SU-DHL-6 (cell line): ENCODE measurements around the gene FANCG.

Experiments used
- H2AFZ ChIP-seq: fragments of 200-600 bp; sonication (generic); 2 replicates; pipeline ENCODE4 v1.6.1; 2014; ENCODE audit warnings: low read depth, mild to moderate bottlenecking, moderate library complexity, mixed read lengths, antibody characterized with exemption, low read length; ENCODE audit not compliant: severe bottlenecking
- H3F3A ChIP-seq: fragments of 200-600 bp; shearing (Covaris generic); 2 replicates; pipeline ENCODE4 v1.6.0; 2016; ENCODE audit warnings: antibody characterized with exemption, mild to moderate bottlenecking; ENCODE audit not compliant: insufficient read depth
- H3K27ac ChIP-seq: fragments of 200-600 bp; sonication (generic); 2 replicates; pipeline ENCODE4 v1.5.1; 2016; ENCODE audit warnings: low read depth, mild to moderate bottlenecking, low read length, moderate library complexity, mixed read lengths
- H3K27me3 ChIP-seq: fragments of 200-600 bp; sonication (generic), shearing (Covaris generic); 2 replicates; pipeline ENCODE4 v1.6.0; 2014; ENCODE audit warnings: mild to moderate bottlenecking, low read length
- H3K36me3 ChIP-seq: fragments of 200-600 bp; sonication (generic); 2 replicates; pipeline ENCODE4 v1.6.1; 2014; ENCODE audit warnings: mild to moderate bottlenecking, low read length, mixed read lengths
- H3K4me2 ChIP-seq: fragments of 300-600, 200-600 bp; shearing (Covaris generic), sonication (generic); 2 replicates; pipeline ENCODE4 v1.6.0; 2014; ENCODE audit warnings: low read length, low read depth, mild to moderate bottlenecking; ENCODE audit not compliant: poor library complexity, severe bottlenecking
- H3K4me3 ChIP-seq: fragments of 200-600 bp; sonication (generic); 2 replicates; pipeline ENCODE4 v1.5.1; 2014; ENCODE audit warnings: antibody characterized with exemption, low read length, mild to moderate bottlenecking, mixed read lengths; ENCODE audit not compliant: insufficient read depth, poor library complexity, severe bottlenecking
- H3K79me2 ChIP-seq: fragments of 200-600 bp; sonication (generic); 2 replicates; pipeline ENCODE4 v1.6.1; 2014; ENCODE audit warnings: mild to moderate bottlenecking, low read length, moderate library complexity; ENCODE audit not compliant: insufficient read depth
- H3K9ac ChIP-seq: fragments of 200-600 bp; sonication (generic); 2 replicates; pipeline ENCODE4 v1.7.0; 2014; ENCODE audit warnings: mild to moderate bottlenecking, low read length
- H3K9me2 ChIP-seq: fragments of 200-600 bp; sonication (generic); replicated peaks from 2 replicates; pipeline ENCODE4 v1.6.1; 2014; ENCODE audit warnings: low read length; ENCODE audit not compliant: insufficient read depth
- H3K9me3 ChIP-seq: fragments of 200-600 bp; sonication (generic); 2 replicates; pipeline ENCODE4 v1.6.1; 2014; ENCODE audit warnings: low read length, mixed read lengths; ENCODE audit not compliant: insufficient read depth
- H4K20me1 ChIP-seq: fragments of 200-600 bp; sonication (generic); 2 replicates; pipeline ENCODE4 v1.6.1; 2014; ENCODE audit warnings: low read depth, mild to moderate bottlenecking, antibody characterized with exemption, low read length, moderate library complexity, mixed read lengths
- EZH2phosphoT487 ChIP-seq: fragments of 200-600 bp; sonication (generic), shearing (Covaris generic); conservative IDR thresholded peaks from 2 replicates; pipeline ENCODE4 v1.6.1; 2018; ENCODE audit warnings: mild to moderate bottlenecking, antibody characterized with exemption, low read length, moderate library complexity, mixed read lengths
- TF ChIP-seq, protein P1 (sequence below): fragments of 200-600 bp; sonication (generic); IDR thresholded peaks from one replicate; pipeline ENCODE4 v1.5.1; 2017; ENCODE audit warnings: antibody characterized with exemption, mild to moderate bottlenecking, low read length, moderate library complexity; ENCODE audit not compliant: insufficient read depth, poor library complexity, severe bottlenecking

Gene FANCG

DNA sequence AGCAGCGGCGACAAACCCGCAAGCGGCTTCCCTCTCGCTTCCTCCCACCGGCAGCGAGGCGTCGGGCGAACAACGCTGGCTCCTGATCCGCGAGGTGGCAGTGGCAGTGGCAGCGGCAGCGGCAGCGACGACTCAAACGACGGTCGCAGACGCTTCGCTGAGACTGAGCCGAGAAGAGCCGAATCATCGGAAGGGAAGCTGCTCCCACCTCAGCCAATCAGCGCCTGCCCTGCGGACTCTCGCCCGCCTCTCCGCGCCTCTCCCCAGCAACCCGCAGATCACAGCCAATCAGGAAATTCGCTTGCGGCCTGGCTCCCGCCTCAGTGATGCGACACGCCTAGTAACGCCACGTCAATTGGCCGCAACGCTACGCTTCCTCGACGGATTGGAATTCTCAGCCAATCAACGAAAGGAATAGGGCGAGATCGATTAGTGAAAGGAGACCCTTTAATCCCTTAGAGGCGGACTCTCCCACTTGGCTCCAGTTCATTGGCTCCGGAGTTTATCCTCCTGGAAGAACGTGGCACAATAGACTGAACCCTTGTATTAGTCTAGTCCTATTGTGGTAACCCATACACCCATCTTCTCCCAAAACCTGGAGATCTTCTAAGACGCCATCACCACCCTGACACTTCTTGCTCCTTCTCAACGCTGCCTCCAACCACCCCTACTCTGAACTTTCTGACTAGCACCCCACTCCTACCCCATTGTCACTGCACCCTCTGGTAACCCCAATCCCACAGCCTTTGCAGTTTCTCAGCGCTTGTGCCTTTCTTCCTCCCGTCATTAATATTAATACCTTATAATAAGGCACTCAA lies 7.1 kb downstream of the FANCG start, which contains the start of gene VCP:
TSS of gene VCP (minus strand) at position 165 of the 818 bp plus-strand sequence. CDS start 272 bp downstream, outside the sequence.
- Histone ChIP-seq H4K20me1 (peaks cover 35% of the 10 kb centered on the region), H3K79me2 (peaks cover 46% of the 10 kb centered on the region), H3K4me2 (peak within 1 kb of the TSS; percentile 93), H3K9me2 (no peaks in the 10 kb centered on the region), H3F3A (peaks cover 20% of the 10 kb centered on the region), H3K9me3 (no peaks in the 10 kb centered on the region), H3K27me3 (no peaks in the 10 kb centered on the region), H3K36me3 (peaks cover 7% of the 10 kb centered on the region; the same call in 1 of the 2 replicates), H3K27ac (peak within 1 kb of the TSS; percentile 93), H2AFZ (peak within 1 kb of the TSS; percentile 36), H3K4me3 (peak within 1 kb of the TSS; percentile 96), H3K9ac (peak within 1 kb of the TSS; percentile 92)
- TF ChIP-seq, protein P1, sequence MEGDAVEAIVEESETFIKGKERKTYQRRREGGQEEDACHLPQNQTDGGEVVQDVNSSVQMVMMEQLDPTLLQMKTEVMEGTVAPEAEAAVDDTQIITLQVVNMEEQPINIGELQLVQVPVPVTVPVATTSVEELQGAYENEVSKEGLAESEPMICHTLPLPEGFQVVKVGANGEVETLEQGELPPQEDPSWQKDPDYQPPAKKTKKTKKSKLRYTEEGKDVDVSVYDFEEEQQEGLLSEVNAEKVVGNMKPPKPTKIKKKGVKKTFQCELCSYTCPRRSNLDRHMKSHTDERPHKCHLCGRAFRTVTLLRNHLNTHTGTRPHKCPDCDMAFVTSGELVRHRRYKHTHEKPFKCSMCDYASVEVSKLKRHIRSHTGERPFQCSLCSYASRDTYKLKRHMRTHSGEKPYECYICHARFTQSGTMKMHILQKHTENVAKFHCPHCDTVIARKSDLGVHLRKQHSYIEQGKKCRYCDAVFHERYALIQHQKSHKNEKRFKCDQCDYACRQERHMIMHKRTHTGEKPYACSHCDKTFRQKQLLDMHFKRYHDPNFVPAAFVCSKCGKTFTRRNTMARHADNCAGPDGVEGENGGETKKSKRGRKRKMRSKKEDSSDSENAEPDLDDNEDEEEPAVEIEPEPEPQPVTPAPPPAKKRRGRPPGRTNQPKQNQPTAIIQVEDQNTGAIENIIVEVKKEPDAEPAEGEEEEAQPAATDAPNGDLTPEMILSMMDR = no peak
- no peak for TF ChIP-seq EZH2phosphoT487

DNA sequence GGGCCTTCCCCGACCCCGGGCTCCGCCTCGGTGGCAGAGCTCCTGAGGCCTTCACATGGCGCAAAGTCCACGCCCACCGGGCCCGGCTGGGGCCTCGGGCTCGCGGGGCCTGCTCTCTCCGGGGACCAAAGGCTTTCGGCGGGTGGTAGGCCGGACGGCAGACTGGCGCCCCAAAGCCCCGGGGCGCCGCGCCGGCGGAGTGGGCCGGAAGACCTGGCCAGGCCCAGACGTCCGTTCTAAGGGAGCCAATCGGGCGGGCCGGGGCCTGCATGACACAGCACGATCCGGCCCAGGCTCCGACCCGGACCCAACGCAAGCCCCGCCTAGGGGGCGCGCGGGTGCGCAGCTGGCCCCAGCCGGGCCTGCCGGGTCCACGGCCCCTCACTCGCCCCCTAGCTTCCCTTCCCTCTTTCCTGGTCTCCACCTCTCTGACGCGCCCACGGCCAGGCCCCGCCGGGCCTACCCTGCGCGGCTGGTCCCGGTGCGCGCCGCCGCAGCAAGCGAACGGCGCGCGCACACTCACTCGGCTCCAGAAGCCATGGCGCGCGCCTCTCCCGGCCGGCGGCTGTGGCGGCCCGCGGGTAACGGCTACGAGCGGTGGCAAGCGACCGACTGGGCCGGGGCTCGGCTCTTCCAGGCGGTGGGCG lies 7.8 kb downstream of the FANCG start:
- H3K4me2 ChIP-seq = peak overlapping the region; percentile 93
- TF ChIP-seq, protein P1 = peak; percentile 54
- no peak for TF ChIP-seq EZH2phosphoT487
- peaks cover 49% of the 10 kb centered on the region for H3K79me2 ChIP-seq
- H4K20me1 ChIP-seq = peaks cover 42% of the 10 kb centered on the region
- peak overlapping the region; percentile 93 for H3K27ac ChIP-seq
- peak overlapping the region; percentile 11 for H2AFZ ChIP-seq
- H3K27me3 ChIP-seq = no peaks in the 10 kb centered on the region
- H3K36me3 ChIP-seq = peaks cover 13% of the 10 kb centered on the region; the same call in 1 of the 2 replicates
- peak overlapping the region; percentile 96 for H3K4me3 ChIP-seq
- H3K9me3 ChIP-seq = no peaks in the 10 kb centered on the region
- peaks cover 20% of the 10 kb centered on the region for H3F3A ChIP-seq
- no peaks in the 10 kb centered on the region for H3K9me2 ChIP-seq
- peak overlapping the region; percentile 92 for H3K9ac ChIP-seq

DNA sequence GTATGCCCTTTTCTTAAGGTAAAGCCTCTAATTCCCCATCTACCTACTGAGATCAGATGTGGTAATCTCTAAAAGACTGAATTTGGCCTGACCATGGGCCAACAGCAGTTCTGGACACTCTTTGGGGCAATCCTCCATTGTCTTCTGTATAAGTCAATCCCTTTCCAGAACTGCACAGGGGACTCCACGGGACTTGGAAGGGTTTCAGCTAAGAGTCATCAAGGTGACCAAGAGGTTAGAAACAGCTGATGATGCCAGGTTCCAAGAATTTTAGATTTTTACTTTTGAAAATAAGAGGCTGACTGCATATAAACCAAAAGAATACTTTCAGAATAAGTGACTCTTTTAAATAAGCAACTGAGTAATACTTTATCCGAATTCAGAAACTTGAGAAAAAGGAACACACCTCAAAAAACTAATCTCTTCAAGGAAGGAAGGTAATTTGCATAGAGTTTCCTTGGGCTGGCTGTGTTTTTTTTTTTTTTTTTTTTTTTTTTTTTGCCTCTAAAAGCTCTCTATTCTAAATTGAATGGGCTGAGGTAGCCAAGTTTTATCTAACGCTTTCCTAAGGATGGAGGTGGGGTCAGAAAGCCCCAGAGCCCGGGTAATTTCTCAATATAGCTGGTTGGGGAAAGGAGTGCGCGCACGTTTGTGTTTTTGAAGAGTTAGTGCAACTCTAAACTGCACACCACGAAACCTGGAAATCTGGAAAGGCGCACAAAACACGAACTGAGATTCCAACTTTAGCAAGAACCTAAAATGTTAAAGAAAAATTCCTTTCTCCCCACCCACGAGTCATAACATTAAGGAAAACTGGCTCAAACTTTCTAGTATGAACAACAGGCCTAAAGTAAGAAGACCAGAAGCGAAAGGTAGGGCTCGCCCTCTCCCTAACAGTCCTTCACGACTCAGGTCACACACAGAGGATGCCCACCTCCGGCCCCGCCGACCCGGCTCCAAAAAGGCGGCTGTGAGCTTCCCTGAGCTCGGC lies 8.6 kb downstream of the FANCG start:
- Histone ChIP-seq H4K20me1 (peaks cover 44% of the 10 kb centered on the region), H3K79me2 (peaks cover 54% of the 10 kb centered on the region), H3K36me3 (peaks cover 19% of the 10 kb centered on the region; the same call in 1 of the 2 replicates)

More for the DNA sequence above, 8.6 kb downstream of the FANCG start:
- Histone ChIP-seq H3K9me3 (no peaks in the 10 kb centered on the region), H3K27me3 (no peaks in the 10 kb centered on the region), H3K9me2 (no peaks in the 10 kb centered on the region), H3K4me2 (peak overlapping the region; percentile 93), H3F3A (peaks cover 20% of the 10 kb centered on the region), H2AFZ (no peak overlapping the region), H3K4me3 (peak overlapping the region; percentile 96), H3K27ac (peak overlapping the region; percentile 93), H3K9ac (peak overlapping the region; percentile 92)
- no peak for TF ChIP-seq EZH2phosphoT487
- TF ChIP-seq, protein P1 = no peak
